GM21737 (cell line): ENCODE results near the gene WSB2.

Experiments used
- ATAC-seq: cut with Tn5 transposase; IDR thresholded peaks from one replicate; pipeline ENCODE4 v1.9.1; 2021; ENCODE audit warnings: mild to moderate bottlenecking, moderate library complexity; ENCODE audit not compliant: unreplicated experiment

Gene WSB2

GRCh38 chr12:117998719-117999118 lies 62.3 kb downstream of the WSB2 start:
- no peak for ATAC-seq

GRCh38 chr12:117994551-117995438 lies 66.2 kb downstream of the WSB2 start:
- no peak for ATAC-seq

- no peak for ATAC-seq
These were observed 74.1 kb downstream of the WSB2 start for GRCh38 chr12:117986705-117987469.

GRCh38 chr12:117985182-117985581 lies 75.8 kb downstream of the WSB2 start:
- no peak for ATAC-seq
